GM12865 (cell line): ENCODE measurements around the gene CDH4.

ENCODE experiments used
- DNase-seq: peaks from one replicate; pipeline ENCODE4 v3.0.0; 2010; ENCODE audit warnings: low read depth
- H3K4me3 ChIP-seq: 2 replicates; pipeline ENCODE4 v1.5.1; 2011; ENCODE audit warnings: mild to moderate bottlenecking, low read depth, low read length, control low read depth
- CTCF ChIP-seq: IDR thresholded peaks from 2 replicates; pipeline ENCODE4 v1.5.1; 2011; ENCODE audit warnings: low read length, control low read depth, low read depth, inconsistent platforms; ENCODE audit not compliant: insufficient read depth; ENCODE audit errors: missing control alignments

The CDH4 gene

GRCh38 chr20:61866165-61866564 is 614.1 kb downstream of the CDH4 start:
- no peak for DNase-seq
- TF ChIP-seq CTCF = no peak
- H3K4me3 ChIP-seq = no peak overlapping the region

GRCh38 chr20:61868006-61868405 is 615.9 kb downstream of the CDH4 start:
- DNase-seq = no peak
- no peak overlapping the region for H3K4me3 ChIP-seq
- no peak for TF ChIP-seq CTCF

GRCh38 chr20:61868466-61869090 is 616.5 kb downstream of the CDH4 start:
- DNase-seq = no peak
- no peak for TF ChIP-seq CTCF
- H3K4me3 ChIP-seq = no peak overlapping the region

GRCh38 chr20:61869750-61870507 is 617.9 kb downstream of the CDH4 start:
- no peak for TF ChIP-seq CTCF

GRCh38 chr20:61871160-61871559 is 619.1 kb downstream of the CDH4 start:
- DNase-seq = no peak
- H3K4me3 ChIP-seq = no peak overlapping the region
- no peak for TF ChIP-seq CTCF

More at GRCh38 chr20:61869750-61870507, 617.9 kb downstream of the CDH4 start:
- no peak for DNase-seq
- no peak overlapping the region for H3K4me3 ChIP-seq

GRCh38 chr20:61871913-61872312 is 619.9 kb downstream of the CDH4 start:
- DNase-seq = no peak
- H3K4me3 ChIP-seq = no peak overlapping the region
- TF ChIP-seq CTCF = no peak
